Fibroblast of the aortic adventitia (primary cell): ENCODE results near the gene PDGFRB. TPM values are rescaled to one million over a fixed set of nuclear protein-coding genes. Genes with fewer than 3 reads are reported as not detected.

Experiments
- DNase-seq: peaks from one replicate; pipeline ENCODE4 v3.0.0-alpha.2; 2010; ENCODE audit warnings: low read depth
- H3K4me3 ChIP-seq: 2 replicates; pipeline ENCODE4 v1.5.1; 2011; ENCODE audit warnings: low read depth, mild to moderate bottlenecking, control low read depth, low read length, moderate library complexity
- total RNA-seq: library from RNA; depleted of rRNA; stranded (reverse); fragments of >200 nt; gene quantifications from 2 replicates; pipeline ENCODE4 v1.2.3, GENCODE V29; 2012; ENCODE audit warnings: low replicate concordance
- TF ChIP-seq, protein P1 (sequence below): IDR thresholded peaks from 2 replicates; pipeline ENCODE4 v1.5.1; 2011; ENCODE audit warnings: mild to moderate bottlenecking, low read length, control low read depth, inconsistent platforms; ENCODE audit not compliant: insufficient read depth

The PDGFRB gene
- total RNA-seq, 1 donor: 111 TPM

- TF ChIP-seq, protein P1, sequence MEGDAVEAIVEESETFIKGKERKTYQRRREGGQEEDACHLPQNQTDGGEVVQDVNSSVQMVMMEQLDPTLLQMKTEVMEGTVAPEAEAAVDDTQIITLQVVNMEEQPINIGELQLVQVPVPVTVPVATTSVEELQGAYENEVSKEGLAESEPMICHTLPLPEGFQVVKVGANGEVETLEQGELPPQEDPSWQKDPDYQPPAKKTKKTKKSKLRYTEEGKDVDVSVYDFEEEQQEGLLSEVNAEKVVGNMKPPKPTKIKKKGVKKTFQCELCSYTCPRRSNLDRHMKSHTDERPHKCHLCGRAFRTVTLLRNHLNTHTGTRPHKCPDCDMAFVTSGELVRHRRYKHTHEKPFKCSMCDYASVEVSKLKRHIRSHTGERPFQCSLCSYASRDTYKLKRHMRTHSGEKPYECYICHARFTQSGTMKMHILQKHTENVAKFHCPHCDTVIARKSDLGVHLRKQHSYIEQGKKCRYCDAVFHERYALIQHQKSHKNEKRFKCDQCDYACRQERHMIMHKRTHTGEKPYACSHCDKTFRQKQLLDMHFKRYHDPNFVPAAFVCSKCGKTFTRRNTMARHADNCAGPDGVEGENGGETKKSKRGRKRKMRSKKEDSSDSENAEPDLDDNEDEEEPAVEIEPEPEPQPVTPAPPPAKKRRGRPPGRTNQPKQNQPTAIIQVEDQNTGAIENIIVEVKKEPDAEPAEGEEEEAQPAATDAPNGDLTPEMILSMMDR: no peak
- no peak overlapping the region for H3K4me3 ChIP-seq
- peak; percentile 89 for DNase-seq
Observed at GRCh38 chr5:150112201-150113046, 43.2 kb downstream of the PDGFRB start.

DNA sequence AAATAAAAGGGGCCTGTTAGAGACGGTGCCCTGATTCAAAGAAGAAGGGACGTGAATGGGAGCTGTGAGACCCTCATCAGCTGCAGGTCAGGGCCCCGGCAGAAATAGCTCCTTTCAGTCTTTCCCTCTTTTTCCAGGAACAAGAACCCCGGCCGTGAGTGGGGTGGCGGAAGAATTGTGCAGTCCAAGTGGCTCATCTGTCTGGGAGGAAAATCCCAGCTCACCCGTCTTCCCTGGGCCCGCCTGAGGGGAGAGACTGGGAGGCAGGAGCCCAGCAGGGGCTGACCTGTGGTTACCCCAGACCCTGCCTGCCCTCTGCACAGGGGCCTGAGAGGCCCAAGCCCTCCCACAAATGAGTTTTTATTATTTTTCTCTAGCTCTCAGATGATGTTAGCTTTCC lies 44.5 kb downstream of the PDGFRB start:
- no peak overlapping the region for H3K4me3 ChIP-seq
- DNase-seq: no peak
- TF ChIP-seq, protein P1: no peak

- no peak for DNase-seq
- H3K4me3 ChIP-seq: no peak overlapping the region
- TF ChIP-seq, protein P1: no peak
Observed at GRCh38 chr5:150109921-150110320, 45.7 kb downstream of the PDGFRB start.

- no peak for DNase-seq
- TF ChIP-seq, protein P1: no peak
Observed at GRCh38 chr5:150108711-150109514, 46.7 kb downstream of the PDGFRB start.

DNA sequence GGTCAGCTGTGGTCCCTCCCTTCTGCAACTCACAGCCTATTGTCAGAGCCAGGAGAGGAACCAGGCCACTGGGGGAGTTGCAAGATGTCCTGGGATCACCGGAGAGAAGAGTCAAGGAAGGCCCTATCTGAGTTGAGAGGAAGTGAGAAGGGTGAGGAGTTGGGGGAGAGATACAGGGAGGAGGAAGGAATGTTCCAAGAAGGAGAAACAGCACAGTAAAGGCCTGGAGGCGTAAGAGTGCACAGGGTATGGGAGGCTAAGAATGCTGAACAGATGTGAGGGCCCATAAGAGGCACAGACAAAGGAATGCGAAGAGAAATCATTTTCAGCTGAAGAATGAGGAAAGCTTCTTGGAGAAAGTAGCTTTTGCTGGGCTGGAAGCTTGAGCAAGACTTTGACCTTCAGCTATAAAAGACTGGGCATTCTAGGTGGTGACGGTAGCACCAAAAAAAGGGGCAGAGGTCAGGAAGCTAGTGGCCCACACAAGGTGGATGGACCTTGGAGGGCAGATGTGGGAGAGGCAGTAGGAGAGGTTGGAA lies 47.7 kb downstream of the PDGFRB start:
- TF ChIP-seq, protein P1: no peak
- peak; percentile 27 for DNase-seq
- no peak overlapping the region for H3K4me3 ChIP-seq

More at GRCh38 chr5:150108711-150109514, 46.7 kb downstream of the PDGFRB start:
- no peak overlapping the region for H3K4me3 ChIP-seq

- TF ChIP-seq, protein P1: no peak
- no peak for DNase-seq
- H3K4me3 ChIP-seq: no peak overlapping the region
Observed at GRCh38 chr5:150106674-150107426, 48.8 kb downstream of the PDGFRB start.
